ENCODE data around the gene PARD6G. TPM values are rescaled to one million over a fixed set of nuclear protein-coding genes. Genes with fewer than 3 reads are reported as not detected.

Gene PARD6G
- total RNA-seq, 2 donors from 2014 or later = not detected

DNA sequence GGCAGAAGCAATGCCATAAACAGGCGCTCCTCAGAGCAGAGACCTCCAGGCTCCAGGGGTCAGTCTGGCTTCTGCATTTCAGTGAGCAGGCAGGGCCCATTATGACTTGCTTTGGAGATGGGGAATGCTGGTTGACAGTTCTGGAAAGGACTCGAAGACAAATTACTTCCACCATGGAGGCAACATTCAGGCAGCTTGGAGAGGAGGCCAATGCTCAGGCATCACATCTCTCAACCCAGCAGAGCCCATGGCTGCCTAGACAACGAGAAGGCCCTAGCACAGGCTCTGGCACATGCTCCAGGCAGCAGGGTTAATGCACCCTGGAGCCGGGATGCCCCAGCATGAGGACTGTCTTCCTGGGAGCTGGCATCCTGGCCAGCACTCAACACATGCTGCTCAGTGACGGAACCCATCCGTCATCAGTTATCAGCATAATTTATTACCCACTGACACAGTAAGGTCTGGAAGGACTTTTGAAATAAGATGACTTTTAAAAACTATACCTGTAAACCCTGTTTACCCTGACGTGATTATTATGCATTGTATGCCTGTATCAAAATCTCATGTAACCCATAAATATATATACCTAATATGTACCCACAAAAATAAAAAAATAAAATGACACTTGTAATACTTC, 85.4 kb downstream of the PARD6G start:
- Mint-ChIP-seq H3K36me3 (peaks cover 9% of the 10 kb centered on the region), H3K27me3 (peaks cover 3 to 8% of the 10 kb centered on the region in 2 donors), H3K4me3 (no peak overlapping the region), H3K4me1 (ENCODE audit: low read depth in 2 of 2) (no peaks in the 10 kb centered on the region), H3K27ac (no peak overlapping the region), H3K9me3 (peaks cover 13% of the 10 kb centered on the region)
- DNase-seq (ENCODE audit: low spot score) (no peak), ATAC-seq (no peak)

DNA sequence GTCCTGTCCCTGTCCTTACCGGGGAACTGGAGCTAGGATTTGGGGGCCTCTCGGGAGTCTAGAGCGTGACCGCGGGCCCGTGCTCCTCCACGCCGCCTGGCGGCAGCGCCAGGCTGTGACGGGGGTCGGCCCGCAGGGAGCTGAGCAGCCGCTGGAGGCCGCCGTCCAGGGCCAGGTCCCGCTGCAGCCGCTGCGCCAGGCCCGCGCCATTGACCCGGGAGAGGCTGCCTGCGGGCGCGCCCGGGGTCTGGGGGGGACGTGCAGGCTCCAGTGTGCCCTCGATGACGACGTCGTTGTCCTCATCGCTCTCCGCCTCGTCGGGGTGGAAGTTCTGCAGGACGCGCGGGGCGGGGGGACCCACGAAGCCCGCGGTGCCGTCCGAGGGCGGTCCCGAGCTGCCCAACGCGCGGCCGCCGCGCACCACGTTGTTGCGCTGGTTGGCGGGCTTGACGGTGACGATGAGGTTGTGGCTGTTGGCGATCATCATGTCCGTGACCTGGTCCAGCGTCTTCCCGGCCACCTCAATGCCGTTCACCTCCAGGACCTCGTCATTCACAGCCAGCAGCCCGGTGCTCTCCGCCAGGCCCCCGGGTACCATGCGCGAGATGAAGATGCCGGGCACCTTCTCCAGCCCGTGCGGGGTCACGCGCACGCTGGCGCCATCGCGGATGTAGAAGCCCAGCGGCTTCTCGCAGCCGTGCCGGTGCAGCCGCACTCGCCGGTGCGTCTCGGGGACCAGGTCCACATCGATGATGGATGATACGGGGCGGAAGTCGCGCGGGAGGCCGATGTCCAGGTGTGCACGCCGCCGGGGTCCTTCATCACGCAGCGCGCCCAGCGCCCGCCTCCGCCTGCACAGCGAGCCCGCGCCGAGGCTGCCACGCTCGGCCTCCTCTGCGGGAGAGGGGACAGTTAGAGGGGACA, 87.3 kb downstream of the PARD6G start:
- peak overlapping the region; percentile 20 for H3K4me3 Mint-ChIP-seq
- H3K9me3 Mint-ChIP-seq = peaks cover 8% of the 10 kb centered on the region
- H3K27me3 Mint-ChIP-seq = peaks cover 3 to 8% of the 10 kb centered on the region in 2 donors
- DNase-seq (ENCODE audit: low spot score) (no peak), ATAC-seq (peak; percentile 77 to 81)
- H3K27ac Mint-ChIP-seq = no peak overlapping the region
- no peaks in the 10 kb centered on the region for H3K4me1 Mint-ChIP-seq (ENCODE audit: low read depth in 2 of 2)
- peaks cover 9% of the 10 kb centered on the region for H3K36me3 Mint-ChIP-seq

DNA sequence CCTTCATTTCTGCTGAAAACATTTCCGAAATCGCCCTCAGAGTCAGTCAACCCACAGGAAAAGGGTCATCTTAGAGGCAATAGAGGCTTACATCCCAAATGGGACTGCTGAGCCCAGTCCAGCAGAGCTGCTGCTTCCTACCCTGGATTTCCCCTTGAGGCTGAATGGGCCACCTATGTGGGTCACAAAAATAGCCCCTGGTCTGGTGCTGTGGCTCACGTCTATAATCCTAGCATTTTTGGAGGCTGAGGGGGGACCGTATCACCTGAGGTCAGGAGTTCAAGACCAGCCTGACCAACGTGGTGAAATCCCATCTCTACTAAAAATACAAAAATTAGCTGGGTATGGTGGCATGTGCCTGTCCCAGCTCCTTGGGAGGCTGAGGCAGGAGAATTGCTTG, 88.9 kb downstream of the PARD6G start:
- no peaks in the 10 kb centered on the region for H3K36me3 Mint-ChIP-seq
- no peak for ATAC-seq
- no peaks in the 10 kb centered on the region for H3K9me3 Mint-ChIP-seq
- no peak overlapping the region for H3K27ac Mint-ChIP-seq
- peaks cover 3 to 8% of the 10 kb centered on the region in 2 donors for H3K27me3 Mint-ChIP-seq
- DNase-seq (ENCODE audit: low spot score) = no peak
- no peaks in the 10 kb centered on the region for H3K4me1 Mint-ChIP-seq (ENCODE audit: low read depth in 2 of 2)
- H3K4me3 Mint-ChIP-seq = no peak overlapping the region

DNA sequence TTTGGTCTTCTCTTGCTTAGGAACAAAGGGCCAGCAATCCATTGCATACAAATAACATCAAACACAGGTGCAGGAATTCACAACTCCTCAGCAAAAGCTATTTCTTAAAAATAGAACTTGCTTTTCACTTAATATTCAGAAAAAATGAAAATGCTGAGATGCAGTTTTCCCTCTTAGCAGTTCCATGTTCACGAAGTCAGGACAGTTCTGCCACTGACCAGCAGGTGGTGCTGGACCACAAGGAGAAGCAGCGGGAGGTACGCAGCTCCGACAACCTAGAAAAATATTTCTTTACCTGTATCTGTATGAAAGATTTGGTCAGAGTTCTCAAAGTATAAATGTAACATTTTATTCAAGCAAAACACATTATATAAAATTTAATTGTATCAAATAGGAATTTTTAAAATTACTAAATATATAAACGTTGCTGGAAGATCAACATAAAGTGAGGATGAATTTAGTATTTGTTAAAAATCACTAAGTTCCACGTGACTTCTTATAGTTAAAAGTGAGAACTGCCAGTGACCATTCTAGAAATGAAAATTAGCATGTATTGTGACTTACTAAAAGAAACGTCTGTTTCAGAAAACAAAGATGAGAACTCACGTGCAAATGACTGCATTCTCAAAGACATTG, 89.5 kb downstream of the PARD6G start:
- no peak overlapping the region for H3K27ac Mint-ChIP-seq
- H3K36me3 Mint-ChIP-seq = no peaks in the 10 kb centered on the region
- DNase-seq (ENCODE audit: low spot score) (no peak), ATAC-seq (peak in 1 of 2 donors; percentile 50)
- peaks cover 3 to 8% of the 10 kb centered on the region in 2 donors for H3K27me3 Mint-ChIP-seq
- H3K4me3 Mint-ChIP-seq = no peak overlapping the region
- H3K9me3 Mint-ChIP-seq = no peaks in the 10 kb centered on the region
- H3K4me1 Mint-ChIP-seq (ENCODE audit: low read depth in 2 of 2) = no peaks in the 10 kb centered on the region

DNA sequence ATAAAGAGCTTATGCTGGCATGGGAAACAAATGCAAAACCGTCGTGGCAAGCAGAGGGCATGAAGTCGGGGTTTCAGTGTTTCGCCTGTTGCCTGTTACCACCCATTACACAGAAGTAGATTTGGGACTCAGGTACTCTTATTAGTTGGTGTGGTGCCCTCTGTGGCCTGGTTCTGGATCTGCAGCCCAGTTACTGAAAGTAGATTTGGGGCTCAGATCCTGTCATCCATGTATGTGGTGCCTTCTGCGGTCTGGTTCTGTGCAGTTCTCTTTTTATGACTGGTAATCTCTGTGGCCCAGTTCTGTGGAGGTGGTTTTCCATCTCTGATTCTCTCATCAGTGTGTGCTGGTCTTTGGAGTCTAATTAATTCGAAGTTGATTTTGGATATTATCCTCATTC, 93.0 kb downstream of the PARD6G start:
- Mint-ChIP-seq H3K4me1 (ENCODE audit: low read depth in 2 of 2) (no peaks in the 10 kb centered on the region), H3K27me3 (no peaks in the 10 kb centered on the region), H3K36me3 (no peaks in the 10 kb centered on the region), H3K27ac (no peak overlapping the region), H3K4me3 (no peak overlapping the region), H3K9me3 (no peaks in the 10 kb centered on the region)
- ATAC-seq (peak; percentile 40 to 71), DNase-seq (ENCODE audit: low spot score) (no peak)

DNA sequence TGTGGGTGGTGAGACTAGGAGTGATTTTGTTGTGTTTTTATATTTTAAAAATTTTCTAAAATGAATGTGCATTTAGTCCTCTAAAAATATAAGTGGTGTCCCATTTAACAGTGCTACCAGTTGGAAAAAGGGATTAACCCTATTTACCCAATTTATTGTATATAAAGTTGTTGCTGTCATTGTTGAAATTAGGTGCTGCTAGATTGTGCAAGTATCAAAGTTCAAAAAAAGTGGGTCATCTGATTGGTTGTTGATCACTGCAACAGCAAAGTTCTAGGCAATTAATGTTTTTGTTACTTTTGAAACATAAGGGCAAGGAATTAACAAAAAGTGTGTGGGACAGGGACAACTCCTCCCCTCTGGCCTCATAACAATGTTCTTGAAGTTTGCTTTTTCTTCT, 97.6 kb downstream of the PARD6G start:
- Mint-ChIP-seq H3K27me3 (no peaks in the 10 kb centered on the region), H3K4me1 (ENCODE audit: low read depth in 2 of 2) (peaks cover 0 to 4% of the 10 kb centered on the region in 2 donors), H3K27ac (no peak overlapping the region), H3K36me3 (no peaks in the 10 kb centered on the region), H3K9me3 (no peaks in the 10 kb centered on the region), H3K4me3 (no peak overlapping the region)
- ATAC-seq = no peak
- DNase-seq (ENCODE audit: low spot score) = no peak

DNA sequence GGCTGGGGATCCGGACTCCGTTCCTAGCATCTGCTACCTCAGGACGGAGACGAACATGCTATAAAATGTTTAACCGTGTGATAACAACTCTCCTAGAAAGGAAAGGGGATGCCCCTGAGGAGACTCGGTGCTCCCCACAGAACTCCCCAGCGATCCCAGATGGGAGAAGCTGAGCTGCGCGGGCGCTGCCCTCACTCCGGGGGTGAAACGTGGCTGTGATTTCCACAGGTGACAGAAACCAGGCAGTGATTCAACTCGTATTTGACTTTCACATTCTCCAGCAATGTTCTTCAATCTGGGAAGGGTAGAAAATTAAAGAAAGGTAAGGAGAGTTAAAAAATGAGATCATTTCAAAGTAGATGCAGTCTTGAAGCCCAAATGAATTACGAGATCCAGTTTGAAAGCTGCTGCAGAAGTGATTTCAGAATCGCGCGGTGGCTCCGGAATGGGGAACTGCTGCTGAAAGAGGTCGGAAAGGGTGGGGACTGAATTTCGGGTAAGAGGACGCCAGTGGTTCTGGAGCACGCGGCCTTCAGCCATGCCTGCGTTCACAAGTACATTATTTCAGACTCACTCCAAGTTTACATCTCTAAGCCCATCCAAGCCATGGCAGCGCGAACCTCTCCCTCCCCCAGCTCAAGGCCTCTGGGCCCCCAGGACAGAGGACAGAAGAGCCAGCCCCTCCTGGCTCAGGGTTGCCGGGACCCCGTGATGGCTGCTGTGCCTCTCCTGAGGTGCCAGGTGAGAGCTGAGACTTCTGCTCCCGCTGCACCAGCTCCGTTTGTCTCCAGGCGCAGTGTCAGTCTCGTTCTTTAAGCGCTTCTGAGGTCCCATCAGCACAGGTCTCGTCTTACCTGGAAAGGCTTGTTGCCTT, 98.8 kb downstream of the PARD6G start:
- DNase-seq (ENCODE audit: low spot score) = no peak
- no peaks in the 10 kb centered on the region for H3K9me3 Mint-ChIP-seq
- H3K4me1 Mint-ChIP-seq (ENCODE audit: low read depth in 2 of 2) = peaks cover 0 to 4% of the 10 kb centered on the region in 2 donors
- no peak for ATAC-seq
- H3K27me3 Mint-ChIP-seq = no peaks in the 10 kb centered on the region
- H3K27ac Mint-ChIP-seq = peak overlapping the region in 1 of 2 donors; percentile 53
- no peaks in the 10 kb centered on the region for H3K36me3 Mint-ChIP-seq
- H3K4me3 Mint-ChIP-seq = peak overlapping the region; percentile 73

DNA sequence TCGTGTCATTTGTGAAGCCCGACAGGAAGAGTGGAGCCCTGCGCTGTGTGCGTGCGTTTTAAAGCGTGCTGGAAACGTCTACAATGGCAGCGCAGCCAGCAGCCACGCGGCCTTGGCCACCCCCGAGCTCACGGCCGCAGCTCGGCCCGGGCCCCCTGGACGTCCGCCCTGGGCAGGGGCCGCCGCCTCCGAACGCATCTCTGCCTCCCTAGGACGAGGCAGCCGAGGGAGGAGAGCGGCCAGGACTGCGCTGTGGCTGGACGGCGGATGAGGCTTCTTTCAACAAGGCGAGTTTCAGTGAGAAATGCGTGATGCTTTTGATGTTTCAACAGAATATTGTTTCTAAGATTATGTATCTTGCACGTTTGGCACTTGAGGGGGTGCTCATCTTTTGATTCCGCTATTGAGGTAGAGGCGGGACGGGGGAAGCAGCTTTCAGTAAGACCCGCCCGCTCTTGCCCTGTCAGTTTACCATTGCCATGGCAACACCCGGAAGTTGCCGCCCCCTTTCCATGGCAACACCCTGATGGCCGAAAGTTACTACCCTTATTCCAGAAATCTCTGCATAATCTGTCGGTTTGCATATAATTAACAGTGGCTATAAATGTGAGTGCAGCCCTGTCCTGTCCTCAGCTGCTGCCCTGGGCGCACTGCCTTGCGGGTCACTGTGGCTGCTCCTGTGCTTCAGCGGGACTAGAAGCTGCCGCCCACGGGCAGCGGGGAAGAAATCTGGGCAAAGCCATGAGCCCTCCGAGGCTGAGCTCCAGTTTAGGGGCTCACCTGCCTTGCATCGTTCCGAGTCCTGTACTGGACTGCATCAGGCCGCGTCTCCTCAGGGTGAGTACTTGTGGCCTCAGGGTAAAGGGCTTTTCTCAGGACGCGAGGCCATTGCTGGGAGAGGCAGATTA, 99.6 kb downstream of the PARD6G start:
- H3K36me3 Mint-ChIP-seq = no peaks in the 10 kb centered on the region
- DNase-seq (ENCODE audit: low spot score) = peak; percentile 80
- H3K4me1 Mint-ChIP-seq (ENCODE audit: low read depth in 2 of 2) = peaks cover 0 to 4% of the 10 kb centered on the region in 2 donors
- no peaks in the 10 kb centered on the region for H3K9me3 Mint-ChIP-seq
- peak overlapping the region in 1 of 2 donors; percentile 53 for H3K27ac Mint-ChIP-seq
- peak; percentile 76 to 89 for ATAC-seq
- H3K4me3 Mint-ChIP-seq = peak overlapping the region; percentile 73
- no peaks in the 10 kb centered on the region for H3K27me3 Mint-ChIP-seq

DNA sequence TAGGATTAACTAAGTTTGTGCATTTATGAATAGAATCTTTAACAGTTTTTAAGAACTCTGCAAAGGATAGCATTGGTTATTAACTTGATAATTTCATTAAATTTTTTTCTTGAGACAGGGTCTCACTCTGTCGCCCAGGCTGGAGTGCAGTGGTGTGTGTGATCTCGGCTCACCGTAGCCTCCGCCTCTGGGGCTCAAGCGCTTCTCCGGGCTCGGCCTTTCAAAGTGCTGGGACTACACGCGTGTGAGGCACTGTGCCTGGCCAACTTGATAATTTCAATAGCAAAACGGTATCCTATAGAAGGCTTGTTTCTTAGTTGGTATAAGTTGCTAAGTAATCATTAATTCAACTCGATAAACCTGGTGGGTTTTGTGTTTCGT, 100.3 kb downstream of the PARD6G start:
- H3K4me3 Mint-ChIP-seq = peak overlapping the region; percentile 73
- no peaks in the 10 kb centered on the region for H3K27me3 Mint-ChIP-seq
- H3K27ac Mint-ChIP-seq = no peak overlapping the region
- peak; percentile 29 to 34 for ATAC-seq
- no peaks in the 10 kb centered on the region for H3K9me3 Mint-ChIP-seq
- no peak for DNase-seq (ENCODE audit: low spot score)
- no peaks in the 10 kb centered on the region for H3K36me3 Mint-ChIP-seq
- H3K4me1 Mint-ChIP-seq (ENCODE audit: low read depth in 2 of 2) = peaks cover 0 to 4% of the 10 kb centered on the region in 2 donors

DNA sequence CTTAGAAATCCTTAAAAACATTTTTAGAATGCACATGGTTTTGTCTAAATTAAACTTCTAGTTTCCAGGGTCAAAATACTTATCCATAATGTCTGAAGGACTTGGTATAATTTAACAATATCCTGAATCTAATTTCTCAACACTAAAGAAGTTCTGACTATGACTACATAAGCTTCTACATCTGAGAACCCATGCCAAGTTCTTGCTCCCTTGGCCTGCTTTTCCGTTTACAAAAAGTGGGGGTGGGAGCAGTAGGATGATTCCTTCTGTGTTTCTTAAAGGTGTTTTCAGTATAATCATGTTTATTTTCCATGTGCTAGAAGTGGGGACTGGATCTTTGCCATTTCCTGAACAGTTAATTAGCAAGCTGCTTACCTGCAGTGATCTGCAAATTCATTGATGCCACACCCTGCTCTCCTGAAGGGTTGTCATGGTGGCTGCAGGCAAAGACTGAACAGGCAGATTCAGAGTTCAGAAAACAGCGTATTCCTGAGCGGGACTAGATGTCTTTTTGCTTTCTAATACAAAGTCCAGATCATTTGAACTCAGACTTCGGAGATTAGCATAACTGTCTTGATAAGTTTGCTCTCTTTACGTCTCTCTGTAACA, 102.0 kb downstream of the PARD6G start:
- no peaks in the 10 kb centered on the region for H3K36me3 Mint-ChIP-seq
- H3K27ac Mint-ChIP-seq = no peak overlapping the region
- H3K4me3 Mint-ChIP-seq = no peak overlapping the region
- no peaks in the 10 kb centered on the region for H3K9me3 Mint-ChIP-seq
- H3K4me1 Mint-ChIP-seq (ENCODE audit: low read depth in 2 of 2) = peaks cover 0 to 4% of the 10 kb centered on the region in 2 donors
- ATAC-seq (no peak), DNase-seq (ENCODE audit: low spot score) (no peak)
- no peaks in the 10 kb centered on the region for H3K27me3 Mint-ChIP-seq

DNA sequence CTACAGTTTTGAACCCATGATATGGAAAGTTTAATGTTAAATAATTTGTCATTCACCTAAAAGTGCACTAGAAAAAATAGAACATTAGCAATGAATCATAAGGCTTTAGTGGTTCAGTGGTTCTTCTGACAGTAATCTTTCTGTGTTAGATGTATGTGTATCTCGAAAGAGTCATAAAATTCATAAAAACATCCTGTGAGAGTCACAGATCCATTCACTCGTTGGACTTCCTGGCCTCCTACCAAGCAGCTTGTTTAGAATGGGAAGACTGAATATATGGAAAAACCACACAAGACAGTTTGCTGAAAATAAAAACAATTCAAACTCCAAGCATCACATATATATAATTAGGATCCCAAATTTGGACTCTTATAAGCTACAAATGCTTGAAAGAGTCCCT, 103.4 kb downstream of the PARD6G start:
- no peak for DNase-seq (ENCODE audit: low spot score)
- Mint-ChIP-seq H3K27me3 (no peaks in the 10 kb centered on the region), H3K36me3 (no peaks in the 10 kb centered on the region), H3K4me3 (no peak overlapping the region), H3K4me1 (ENCODE audit: low read depth in 2 of 2) (peaks cover 0 to 4% of the 10 kb centered on the region in 2 donors), H3K9me3 (no peaks in the 10 kb centered on the region), H3K27ac (no peak overlapping the region)
- ATAC-seq = no peak

DNA sequence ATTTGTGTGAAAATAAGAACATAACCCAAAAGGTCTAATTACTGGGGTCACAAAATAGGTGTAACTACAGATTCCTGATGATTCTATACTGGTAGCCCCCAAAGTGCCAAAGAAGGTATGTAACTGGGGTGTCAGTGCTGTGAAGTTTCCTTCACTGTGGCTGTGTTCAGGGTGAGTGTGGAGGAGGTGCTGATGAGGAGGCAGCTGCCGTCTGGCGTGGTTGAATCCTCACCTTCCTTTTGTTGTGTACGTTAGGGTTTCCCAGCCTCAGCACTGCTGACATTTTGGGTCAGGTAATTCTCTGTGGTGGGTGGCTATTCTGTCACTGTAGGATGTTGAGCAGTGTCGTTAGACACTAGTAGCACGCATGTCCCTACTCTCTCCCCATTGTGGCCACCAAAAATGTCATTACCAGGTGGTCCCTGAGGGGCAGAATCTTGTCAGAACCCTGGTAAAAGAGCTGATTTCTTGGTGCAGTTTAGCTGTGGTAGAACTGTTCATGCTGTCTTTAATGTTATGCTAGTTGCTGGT, 106.8 kb downstream of the PARD6G start:
- Mint-ChIP-seq H3K36me3 (peaks cover 12% of the 10 kb centered on the region), H3K4me3 (no peak overlapping the region)
- no peak for ATAC-seq

More for the DNA sequence above, 106.8 kb downstream of the PARD6G start:
- Mint-ChIP-seq H3K4me1 (ENCODE audit: low read depth in 2 of 2) (peaks cover 0 to 5% of the 10 kb centered on the region in 2 donors), H3K9me3 (no peaks in the 10 kb centered on the region), H3K27me3 (no peaks in the 10 kb centered on the region), H3K27ac (no peak overlapping the region)
- no peak for DNase-seq (ENCODE audit: low spot score)

All from natural killer cell treated with Interleukin-12 subunit alpha and Interleukin-12 subunit beta and Interleukin-15 and Interleukin-18, amount 100 ng/mL, for 72 hours (primary cell).